H1 (cell line): ENCODE measurements around the gene TTC39A.
A peak's percentile ranks its signal among the peaks of the same experiment; 100 is the strongest.

Experiments
- CBX5 ChIP-seq: fragments of 300-800, 300-1000 bp; sonication (generic); IDR thresholded peaks from 2 replicates; pipeline ENCODE4 v1.7.1; 2016; ENCODE audit warnings: antibody characterized with exemption, low read length, low read depth
- CTCF ChIP-seq, 3 experiments: IDR thresholded peaks; 1 replicate in 2 of 3; 2 replicates in 1 of 3; pipeline versions ENCODE4 v1.5.1 to v1.6.1; 2011; ENCODE audit warnings: low read length in 3 of 3, mild to moderate bottlenecking in 3 of 3, inconsistent platforms in 2 of 3, low read depth in 1 of 3, moderate library complexity in 1 of 3; ENCODE audit not compliant: insufficient read depth in 1 of 3; ENCODE audit errors: control extremely low read depth in 1 of 3
- GABPA ChIP-seq: IDR thresholded peaks from 2 replicates; pipeline ENCODE4 v1.6.1; 2011; ENCODE audit warnings: mild to moderate bottlenecking, low read length, moderate library complexity, borderline replicate concordance; ENCODE audit not compliant: insufficient read depth
- HDAC6 ChIP-seq: IDR thresholded peaks from one replicate; pipeline ENCODE4 v1.7.1; 2012; ENCODE audit warnings: low read depth, mild to moderate bottlenecking, inconsistent platforms, low read length, moderate library complexity
- JUND ChIP-seq: IDR thresholded peaks from 2 replicates; pipeline ENCODE4 v1.6.1; 2011; ENCODE audit warnings: mild to moderate bottlenecking, improper control_type of control experiment, low read length
- KDM1A ChIP-seq: fragments of 200-600, 300-600 bp; sonication (generic); IDR thresholded peaks from 2 replicates; pipeline ENCODE4 v1.7.1; 2016; ENCODE audit warnings: mild to moderate bottlenecking, low read length, borderline replicate concordance
- KDM5A ChIP-seq: fragments of 200-600 bp; IDR thresholded peaks from 2 replicates; pipeline ENCODE4 v1.7.1; 2012; ENCODE audit warnings: mild to moderate bottlenecking, low read length, inconsistent platforms, mixed read lengths
- POLR2A ChIP-seq, 2 experiments: IDR thresholded peaks; 1 replicate in 1 of 2; 2 replicates in 1 of 2; pipeline ENCODE4 v1.6.1; 2011; ENCODE audit warnings: low read depth in 2 of 2, low read length in 2 of 2, mild to moderate bottlenecking in 2 of 2; ENCODE audit errors: control extremely low read depth in 1 of 2
- RBBP5 ChIP-seq: IDR thresholded peaks from 2 replicates; pipeline ENCODE4 v1.7.1; 2012; ENCODE audit warnings: low read depth, mild to moderate bottlenecking, inconsistent platforms, low read length, moderate library complexity, borderline replicate concordance
- TAF1 ChIP-seq: IDR thresholded peaks from 2 replicates; pipeline ENCODE4 v1.6.1; 2011; ENCODE audit warnings: mild to moderate bottlenecking, low read depth, low read length
- TBP ChIP-seq: IDR thresholded peaks from 2 replicates; pipeline ENCODE4 v1.6.1; 2011; ENCODE audit warnings: low read depth, low read length, improper control_type of control experiment

DNA sequence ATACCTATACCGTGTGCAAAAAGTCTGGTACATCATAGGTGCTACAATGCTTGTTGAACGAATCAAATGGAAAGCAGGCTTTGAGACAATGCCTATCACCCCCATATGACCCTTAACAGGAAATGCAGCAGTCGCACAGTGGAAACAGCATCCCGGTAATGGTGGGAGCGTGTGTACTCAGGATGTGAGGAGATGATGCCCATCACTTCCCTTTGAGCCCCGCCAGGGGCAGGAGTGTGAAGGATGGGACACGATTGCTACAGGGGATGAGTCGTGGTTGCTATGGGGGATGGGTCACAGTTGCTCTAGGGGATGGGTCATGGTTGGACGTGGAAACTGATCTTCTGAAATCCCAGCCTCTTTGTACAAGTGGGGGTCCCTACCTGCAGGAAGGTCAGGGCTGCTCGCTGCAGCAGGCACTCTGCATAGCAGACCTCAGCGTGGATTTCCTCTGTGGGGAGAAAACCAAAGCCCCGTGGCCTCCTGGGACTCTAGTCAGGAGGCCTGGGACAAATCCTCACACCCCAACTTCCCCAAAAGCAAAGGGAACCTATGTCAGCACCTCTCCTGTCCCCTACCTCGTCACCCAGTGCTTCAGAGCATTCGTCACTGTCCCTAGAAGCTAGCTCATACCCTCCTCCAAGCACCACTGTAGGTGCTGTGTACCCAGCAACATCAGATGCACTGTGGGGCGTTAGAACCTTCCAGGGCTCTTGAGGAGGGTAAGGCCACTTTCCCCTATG, 19.3 kb downstream of the TTC39A start:
- TF ChIP-seq CTCF (IDR thresholded peaks at IDR 0.05; ENCODE audit: control extremely low read depth in 1 of 3, insufficient read depth in 1 of 3, low read depth in 1 of 3, low read length in 3 of 3) (peak in 1 of 3 experiments; percentile 4; a peak in 1 of 4 replicates), RBBP5 (no peak), CBX5 (no peak), JUND (no peak), HDAC6 (no peak), POLR2A (IDR thresholded peaks at IDR 0.05; ENCODE audit: control extremely low read depth in 1 of 2, low read depth in 2 of 2, low read length in 2 of 2) (no peak), TAF1 (no peak), KDM5A (no peak), TBP (no peak), GABPA (no peak), KDM1A (no peak)
